ENCODE results near the gene MICAL3.

MICAL3 gene

DNA sequence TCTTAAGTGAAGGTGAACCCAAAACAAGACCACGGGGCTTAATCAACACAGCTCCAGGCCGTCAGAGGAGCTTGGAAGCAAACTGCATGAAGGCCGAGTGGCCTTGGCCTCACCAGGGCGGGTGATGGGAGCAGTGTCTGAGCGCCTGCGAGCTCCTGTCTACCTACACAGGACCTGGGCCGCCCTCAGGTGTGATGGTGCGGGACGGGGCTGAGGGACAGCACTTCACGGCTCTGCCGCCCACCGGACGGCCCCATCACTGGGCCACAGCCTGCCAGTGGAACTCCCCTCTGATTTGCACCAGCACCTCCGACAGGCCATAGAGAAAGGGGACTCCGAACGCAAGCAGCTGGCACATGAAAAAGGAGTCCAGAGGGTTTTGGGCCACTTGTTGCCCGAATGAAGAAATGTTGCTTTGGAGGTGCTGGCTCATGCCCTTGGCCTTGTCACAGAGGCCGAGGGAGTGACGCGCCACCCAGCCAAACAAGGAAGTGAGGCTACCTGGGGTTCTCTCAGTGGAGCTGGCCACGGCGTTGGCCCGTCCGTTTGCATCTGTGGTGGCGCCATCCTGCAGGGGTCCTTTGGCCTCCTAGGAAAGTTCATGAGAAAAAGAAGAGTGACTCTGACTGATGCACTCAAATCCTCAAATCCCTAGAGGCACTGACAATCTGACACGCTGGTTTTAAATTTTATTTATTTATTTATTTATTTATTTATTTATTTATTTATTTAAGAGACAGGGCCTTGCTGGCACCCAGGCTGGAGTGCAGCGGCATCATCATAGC is 159.8 kb downstream of the MICAL3 start:
- DNase-seq, result no peak

DNA sequence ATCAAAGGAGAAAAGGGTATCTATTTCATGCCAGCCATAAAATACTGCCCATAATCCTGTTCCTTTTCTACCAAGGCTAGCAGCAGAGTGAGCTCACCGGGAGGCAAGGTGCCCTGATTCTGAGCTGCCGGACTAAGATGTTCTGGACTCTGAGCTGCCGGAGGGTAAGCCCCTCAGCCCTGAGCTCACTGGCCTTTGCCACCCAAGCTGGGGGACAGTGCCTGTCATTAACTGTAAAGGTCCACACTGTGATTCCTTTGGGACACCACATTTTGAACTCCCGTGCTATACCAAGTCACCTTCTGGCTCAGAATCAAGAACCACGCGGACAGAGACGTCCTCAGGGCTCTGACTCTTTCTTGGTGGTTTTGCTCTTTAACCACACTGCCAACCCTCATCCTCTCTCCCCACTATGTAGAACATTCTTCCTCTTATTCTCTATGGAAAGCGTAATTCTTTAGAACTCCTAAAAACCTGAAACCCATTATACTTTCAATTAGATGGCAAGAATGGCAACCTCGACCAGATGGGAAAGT is 161.6 kb downstream of the MICAL3 start:
- no peak for DNase-seq

DNA sequence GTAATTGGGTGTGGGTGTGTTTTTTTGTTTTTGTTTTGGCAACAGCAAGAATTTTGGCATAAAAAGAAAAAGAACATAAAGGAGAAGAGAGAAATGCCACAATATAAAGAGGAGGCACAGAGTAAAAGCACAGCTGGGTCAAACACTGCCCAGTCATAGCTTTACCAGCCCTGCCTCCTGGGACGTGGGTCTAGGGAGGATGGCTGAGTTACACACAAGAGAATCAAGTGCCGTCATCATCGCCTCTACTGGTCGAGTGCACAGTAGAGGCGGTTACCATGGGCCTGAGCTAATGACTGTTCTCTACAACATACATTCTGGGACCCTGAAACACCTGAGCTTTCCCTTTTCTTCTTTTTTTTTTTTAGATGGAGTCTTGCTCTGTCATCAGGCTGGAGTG is 162.5 kb downstream of the MICAL3 start:
- no peak for DNase-seq

DNA sequence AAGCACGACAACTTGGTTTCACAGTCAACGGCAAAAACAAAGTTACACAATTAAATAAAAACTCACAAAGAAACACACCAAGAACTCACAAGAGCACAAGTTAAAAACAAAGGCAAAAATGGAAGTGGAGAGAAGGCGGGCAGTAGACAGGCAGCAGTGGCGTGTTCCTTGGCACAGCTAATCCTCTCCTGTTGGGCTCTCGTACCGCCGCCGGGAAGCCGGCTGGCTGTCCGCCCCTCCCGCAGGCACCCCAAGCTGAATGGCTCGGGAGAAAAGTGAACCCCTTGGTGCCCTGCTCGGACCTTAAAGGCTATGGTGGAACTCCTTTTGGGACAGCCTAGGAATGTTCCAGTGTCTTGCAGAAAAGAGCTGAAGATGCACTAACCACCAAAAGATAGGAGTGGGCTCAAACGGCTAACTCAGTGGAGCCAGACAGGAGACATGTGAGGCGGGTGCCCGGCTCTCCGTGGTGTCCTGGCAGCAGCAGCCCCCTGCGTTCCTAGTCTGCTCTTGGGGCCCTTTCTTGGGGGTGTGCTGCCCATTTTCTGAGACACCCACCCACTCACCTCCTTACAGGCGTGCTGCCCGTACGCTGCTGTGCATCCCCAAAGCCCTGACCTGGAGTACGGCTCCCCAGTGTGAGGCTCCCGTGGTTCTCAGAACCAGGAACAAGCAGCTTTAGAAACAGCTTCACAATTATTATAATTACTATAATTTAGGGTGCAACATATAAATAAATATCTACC is 164.0 kb downstream of the MICAL3 start:
- no peak for DNase-seq

DNA sequence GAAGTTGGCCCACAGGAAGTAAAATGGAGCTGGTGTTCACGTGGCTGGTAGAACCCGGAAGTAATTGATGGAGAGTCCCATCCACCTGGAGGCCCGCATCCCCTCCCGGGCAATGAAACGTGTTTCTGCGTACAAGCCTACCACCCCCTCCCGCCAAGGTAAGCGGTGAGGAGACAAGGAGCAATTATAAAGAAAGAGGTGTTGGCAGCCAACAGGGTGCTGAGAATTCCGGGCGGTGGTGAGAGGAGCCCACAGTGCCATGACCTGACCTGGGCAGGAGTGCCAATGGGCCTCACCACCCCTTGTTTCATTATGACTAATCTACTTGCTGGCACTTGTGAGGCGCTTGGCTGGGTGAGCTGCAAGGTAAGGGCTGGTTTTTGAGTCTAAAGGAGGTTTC is 166.3 kb downstream of the MICAL3 start:
- no peak for DNase-seq

DNA sequence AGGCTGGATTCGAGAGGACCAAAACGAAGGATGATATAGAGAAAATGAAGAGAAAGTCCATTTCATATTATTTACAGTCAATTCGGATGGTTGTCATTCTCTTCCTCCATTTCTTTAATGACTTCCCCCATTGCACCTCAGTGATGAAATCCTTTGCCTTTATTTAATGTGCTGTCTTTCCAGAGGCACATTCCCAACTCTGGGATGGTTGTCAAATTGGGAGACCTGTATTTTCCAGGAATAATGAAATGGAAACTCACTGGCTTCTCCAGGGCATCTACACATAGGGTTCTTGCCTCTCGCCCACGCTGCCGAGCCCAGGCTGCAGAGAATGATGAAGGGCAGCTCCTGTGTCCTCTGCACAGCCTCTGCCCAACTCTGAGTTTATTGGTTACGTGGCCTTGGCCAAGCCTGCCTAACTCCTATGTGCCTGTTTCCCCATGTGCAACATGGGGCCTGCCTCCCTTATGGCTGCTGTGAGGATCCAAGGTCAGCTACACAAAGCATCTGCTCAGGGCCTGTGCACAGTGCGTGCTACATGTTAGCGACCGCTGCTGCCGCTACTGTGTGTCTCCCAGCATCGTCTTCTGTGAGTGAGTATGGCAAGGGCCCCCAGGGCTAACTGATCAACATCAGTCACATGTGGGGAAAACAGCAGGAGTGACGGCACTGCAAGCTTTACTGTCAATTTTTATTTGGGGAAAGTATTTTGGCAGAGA is 168.6 kb downstream of the MICAL3 start:
- DNase-seq, result no peak

DNA sequence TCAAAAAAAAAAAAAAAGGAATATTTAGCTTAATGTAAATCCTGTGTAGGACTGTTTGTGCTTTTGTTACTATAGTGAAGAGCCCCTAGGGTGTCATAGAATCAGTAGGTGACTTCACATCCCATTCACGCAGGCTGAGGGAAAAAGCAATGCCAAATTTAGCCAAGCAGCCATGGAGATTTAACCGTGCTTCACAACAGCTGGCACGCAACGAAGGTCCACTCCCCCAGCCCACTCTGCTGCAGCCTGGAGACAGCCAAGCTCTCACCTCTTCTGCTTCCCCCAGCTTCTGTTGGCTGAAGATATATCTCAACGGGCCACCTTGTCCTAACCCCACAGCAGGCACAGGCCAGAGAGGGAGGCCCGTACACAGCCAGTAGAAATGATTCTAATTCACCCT is 171.3 kb downstream of the MICAL3 start:
- no peak for DNase-seq

DNA sequence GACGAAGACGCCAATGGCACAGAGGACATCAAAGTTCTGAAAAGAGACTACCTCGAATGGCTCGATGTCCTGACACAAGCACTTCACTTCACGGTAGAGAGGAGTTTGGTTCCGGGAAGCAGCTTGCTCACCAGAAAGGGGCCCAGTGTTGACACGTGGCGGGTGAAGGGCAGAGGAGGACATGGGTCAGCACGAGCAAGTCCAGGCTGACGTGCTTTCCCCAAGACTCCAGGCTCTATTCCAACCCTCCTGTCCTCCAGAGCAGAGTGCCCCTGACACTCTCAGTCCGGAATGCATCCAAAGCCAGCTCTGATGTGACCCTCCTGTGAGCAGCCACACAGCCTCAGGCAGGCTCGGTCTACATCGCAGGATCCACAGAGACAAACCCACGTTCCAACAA is 172.6 kb downstream of the MICAL3 start:
- no peak for DNase-seq

DNA sequence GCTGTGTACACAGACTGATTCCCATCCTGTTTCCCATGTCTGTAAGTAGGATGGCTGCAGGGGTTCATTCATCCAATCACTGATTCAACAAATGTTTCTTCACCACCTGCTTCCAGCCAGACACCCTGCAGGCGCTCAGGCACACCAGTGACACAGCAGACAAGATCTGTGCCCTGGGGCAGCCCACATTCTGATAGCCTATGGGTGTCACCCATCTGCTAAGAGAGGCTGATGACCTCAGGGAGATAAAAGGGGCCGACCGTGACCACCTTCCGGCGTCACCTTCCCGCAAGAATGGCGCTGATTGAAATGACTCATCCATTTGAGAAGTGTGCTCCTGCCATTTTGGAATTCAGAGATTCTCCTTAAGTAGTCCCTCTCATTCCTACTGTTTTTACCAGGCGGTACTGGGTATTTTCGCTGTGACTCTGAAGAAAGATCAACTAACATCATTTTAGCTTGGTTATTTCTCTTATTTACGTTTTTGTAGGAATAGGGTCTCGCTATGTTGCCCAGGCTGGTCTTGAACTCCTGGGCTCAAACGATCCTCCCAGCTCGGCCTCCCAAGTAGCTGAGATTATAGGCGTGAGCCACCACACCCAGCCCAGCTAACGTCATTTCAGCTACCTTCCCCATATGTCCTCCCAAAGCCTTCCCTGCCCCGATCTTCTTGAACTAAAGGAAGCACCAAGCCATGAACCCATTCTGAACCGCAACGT is 176.8 kb downstream of the MICAL3 start:
- no peak for DNase-seq

DNA sequence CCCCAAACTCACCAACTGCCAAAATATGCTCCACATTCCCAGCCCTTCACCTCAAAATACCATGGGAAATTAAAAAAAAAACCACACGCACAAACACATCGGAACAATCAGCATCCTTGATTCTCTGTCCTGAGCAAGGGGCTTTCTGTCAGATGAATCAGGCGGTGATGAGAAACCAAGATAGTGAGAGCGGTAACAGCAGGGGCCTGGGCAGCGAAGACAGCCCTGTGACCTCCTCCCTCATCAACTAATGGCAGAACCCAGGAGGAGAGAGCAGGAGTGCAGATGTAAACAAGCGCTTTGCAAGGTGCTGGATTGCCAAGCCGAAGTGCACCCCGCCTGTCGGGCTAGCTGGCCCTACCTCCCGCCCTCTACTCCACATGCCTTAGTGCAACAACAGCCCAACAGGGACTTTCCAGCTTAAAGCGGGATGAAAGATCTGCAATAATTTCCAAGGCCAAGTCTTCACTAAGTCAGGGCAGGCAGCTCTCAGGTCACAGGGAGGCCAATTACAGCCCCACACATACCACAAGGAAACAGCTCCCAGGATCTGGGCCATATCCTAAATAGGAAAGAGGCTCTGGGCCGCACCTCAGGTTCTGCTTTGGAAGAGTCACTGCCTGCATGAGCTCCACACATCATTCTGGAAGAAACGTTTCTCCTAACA is 177.9 kb downstream of the MICAL3 start:
- DNase-seq, result no peak

DNA sequence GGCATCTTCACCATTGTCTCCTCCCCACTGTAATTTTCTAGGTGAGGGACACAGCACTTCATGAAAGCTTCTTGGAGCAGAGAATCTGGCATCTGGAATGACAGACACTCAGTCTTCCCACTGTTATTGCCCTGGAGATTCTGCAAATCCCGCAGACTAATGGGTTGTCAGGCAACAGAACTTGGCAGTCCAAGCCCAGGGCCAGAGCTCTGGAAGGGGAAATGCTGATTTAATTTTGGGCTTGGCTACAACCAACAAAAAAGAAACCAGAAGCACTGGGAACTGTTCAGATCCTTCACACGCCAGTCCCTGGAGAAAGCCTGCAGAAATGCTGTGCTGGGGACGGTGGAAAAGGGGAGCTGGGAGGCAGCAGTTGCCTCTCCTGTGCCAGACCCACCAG is 178.6 kb downstream of the MICAL3 start:
- DNase-seq, result no peak

DNA sequence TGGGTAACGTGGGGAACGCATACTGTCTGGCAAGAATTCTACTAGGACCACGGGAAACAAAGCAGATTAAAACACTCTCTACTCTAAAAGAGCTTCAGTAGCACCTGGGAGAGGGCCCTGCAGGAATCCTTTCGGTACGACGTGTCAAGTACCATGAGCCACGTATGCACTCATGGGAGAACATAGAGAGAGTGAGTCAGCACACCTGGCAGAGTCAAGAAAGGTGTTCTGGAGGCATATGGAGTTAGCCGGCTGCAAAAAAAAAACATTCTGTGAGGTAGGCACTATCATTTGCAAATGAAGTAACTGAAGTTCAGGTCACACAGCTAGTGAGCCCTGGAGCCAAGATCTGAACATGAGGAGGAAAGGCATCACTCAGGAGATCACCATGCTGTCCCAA is 179.0 kb downstream of the MICAL3 start:
- no peak for DNase-seq

DNA sequence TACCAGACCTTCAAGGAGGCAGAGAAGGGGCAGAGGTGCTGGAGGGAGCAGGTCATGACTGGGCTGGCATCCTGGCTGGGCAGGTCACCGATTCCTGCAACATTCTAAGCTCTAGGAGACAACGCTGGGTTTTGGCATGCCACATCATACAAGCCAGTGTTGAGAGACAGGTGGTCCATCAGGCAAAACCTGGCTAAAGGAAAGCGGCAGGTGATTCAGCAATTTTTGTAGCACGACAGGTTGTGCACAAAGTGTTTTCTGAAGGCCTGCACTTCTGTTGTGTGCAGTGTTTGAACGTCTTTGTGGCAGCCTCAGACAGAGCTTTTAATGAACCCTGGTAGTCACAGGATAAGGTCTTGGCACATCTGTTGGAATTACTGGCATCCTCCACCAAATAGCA is 180.2 kb downstream of the MICAL3 start:
- DNase-seq, result no peak

DNA sequence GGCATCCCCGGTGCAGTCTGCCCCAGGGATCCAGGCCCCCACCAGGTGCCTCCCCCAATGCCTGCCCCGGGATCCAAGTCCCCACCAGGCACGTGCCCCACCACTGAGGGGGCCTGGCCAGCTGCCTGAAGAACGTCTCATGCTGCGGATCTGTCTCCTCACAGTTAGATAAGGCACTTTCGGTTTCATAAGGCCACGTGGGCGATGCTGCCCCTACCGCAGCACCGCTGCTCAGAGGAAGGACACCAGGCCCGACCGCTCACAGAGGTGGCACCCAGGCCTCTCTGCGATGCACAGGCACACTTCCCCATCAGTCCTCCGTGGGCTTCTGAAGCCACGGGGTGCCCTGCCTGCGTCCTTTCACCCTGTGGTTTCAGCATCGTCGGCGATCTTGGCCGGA is 182.0 kb downstream of the MICAL3 start:
- no peak for DNase-seq

DNA sequence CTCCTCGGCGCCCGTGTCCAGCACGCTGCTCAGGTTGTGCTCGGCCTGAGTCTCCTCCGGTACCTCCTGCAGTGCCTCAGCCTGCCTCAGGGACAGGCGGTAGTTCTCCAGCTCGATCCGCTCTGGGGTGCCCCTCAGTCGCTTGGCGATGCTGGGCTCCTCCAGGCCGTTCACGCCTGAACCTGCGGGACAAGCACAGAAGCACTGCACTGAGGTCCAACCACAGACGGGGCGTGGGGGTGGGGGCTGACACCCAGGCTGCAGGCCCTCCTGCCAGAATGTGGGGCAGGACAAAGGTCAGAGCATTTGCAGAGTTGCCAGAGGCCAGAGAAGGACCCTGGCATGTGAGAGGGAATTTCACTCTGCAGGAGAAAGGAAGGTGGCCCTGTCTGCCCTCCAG is 182.5 kb downstream of the MICAL3 start:
- no peak for DNase-seq

DNA sequence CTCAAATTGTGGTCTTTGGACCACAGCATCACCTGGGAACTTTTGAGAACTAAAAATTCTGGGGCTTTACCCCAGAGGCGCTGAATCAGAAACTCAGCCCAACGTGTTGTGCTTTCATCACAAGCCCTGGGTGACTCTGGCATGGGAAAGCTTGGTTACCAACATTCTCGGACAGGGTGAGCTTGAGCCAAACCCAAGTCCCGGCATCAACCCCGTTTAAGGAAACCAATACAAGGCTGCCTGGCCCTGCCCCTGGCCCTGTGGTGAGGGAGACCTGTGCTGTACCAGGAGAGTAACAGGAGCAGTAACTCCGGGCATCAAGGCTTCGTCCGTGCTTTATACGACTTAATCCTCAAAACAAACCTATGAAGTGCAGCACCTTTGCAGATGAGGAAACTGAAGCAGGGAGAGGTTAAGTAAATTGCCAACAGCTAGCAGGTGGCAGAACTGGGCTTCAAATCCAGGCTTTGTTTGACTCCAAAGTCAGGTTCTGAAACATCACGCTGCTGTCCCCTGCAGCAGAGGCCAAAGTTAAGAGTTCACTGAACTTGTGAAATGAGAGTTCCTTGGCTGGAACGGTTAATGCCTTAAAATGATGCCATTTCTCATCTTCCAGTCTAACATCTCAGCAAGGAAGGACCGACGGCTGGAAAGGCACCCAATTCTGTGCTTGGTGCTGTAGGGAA is 186.0 kb downstream of the MICAL3 start:
- DNase-seq, result no peak

DNA sequence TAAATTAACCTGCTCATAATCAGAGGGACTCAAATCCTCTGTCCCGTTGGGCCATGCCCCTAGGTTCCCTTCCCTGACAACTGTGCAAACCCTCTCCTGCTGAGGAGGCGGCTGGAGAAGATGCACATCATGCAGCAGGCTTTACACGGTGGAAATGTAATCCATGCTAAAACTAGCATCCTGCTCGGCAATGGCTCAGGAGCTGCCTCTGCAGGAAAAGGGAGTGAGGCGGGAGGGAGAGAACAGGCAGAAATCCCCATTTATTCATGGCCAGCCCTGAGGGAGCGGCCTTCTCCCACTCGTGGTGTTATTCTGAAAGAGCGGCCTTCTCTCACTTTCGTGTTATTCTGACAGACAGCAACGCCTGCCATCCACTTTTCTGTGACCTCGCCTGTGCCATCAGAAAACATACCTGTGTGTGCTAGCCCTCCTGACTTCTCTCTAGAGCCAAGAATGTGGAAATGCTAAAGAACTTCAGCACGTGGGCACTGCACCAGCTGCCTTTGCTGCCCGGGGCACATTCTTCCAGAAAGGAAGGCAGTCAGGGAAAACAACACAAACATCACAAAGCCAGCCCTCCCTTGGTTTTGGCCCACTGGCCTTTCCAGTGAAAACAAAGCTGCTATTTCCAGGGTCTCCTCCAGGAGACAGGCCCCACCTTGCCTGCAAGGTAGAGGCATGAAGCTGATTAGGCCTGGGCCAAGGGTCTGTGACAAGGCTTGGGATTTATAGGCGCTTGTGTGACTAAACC is 187.2 kb downstream of the MICAL3 start:
- DNase-seq, result no peak

DNA sequence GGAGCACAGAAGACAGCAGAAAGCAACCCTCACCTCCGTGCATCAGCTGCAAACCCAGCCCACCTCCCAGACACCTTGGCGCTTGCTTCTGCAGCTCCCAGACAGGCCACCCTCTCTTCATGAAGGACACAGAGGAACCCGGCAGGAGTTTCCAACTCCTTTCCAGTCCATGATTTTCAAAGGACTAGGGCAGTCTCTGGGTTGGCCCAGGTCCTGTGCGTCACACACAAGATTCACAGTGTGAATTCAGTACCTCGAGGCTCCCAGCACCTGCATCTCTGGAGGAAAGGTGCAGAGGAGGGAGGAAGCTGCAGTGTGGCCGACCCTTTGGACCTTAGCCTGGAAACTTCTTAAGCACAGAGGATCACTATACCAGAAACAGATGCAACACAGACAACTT is 189.1 kb downstream of the MICAL3 start:
- DNase-seq, result no peak

DNA sequence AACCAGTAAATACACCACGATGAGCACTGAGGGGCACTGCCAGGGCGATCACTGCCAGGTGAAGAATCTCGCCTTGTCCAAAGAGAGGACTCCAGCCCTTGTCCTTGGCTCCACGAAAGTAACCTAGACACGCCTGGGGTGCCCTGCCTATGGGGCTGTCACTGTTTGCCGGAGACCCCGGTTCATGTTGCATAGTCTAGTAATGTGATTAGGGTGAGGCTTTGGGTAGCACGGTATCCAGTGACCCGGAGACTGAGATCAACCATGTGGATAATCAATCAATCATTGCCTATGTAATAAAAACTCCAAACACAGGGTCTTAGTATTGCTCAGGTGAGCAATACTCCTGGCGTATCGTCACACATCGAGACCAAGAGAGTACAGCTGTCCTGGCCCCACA is 190.9 kb downstream of the MICAL3 start:
- no peak for DNase-seq

DNA sequence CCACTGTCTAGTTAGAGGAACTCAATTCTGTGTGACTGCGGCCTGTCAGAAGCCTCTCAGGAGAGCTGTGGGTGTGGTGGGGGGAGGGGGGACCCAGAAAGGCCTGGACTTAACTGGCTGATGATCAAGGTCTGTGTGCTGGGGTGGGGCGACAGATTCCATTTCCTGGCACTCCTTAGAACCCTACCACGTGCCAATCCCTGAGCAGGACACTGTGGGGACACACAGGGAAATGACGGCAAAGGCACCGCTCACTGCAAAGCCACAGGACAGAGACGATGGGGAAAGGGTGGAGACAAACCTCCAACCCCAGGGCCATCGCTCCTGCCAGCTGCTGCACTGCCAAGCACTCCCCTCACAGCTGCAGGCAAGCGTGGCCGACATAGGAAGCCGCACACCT is 191.7 kb downstream of the MICAL3 start:
- no peak for DNase-seq
